Measurements from ENCODE around the gene TMEM33.
"Not testable (repeated sequence)": the region's sequence is repeated elsewhere in the genome, so short reads cannot be mapped to it uniquely, and the experiment has no call there.

The TMEM33 gene

GRCh38 chr4:41934901-41935651 is at the start of gene TMEM33:
Gene TMEM33 (plus strand): TSS chr4:41935429. CDS start chr4:41935485, 56 bp downstream.
- peak; percentile 70 for DNase-seq

- no peak for DNase-seq
Measured at GRCh38 chr4:41885456-41885855, 49.8 kb upstream of the TMEM33 start.

- DNase-seq: no peak
Measured at GRCh38 chr4:41887277-41887676, 48.0 kb upstream of the TMEM33 start.

GRCh38 chr4:41887821-41888686 is 47.2 kb upstream of the TMEM33 start:
- DNase-seq: peak; percentile 36

GRCh38 chr4:41888687-41889074 is 46.5 kb upstream of the TMEM33 start:
- DNase-seq: no peak

GRCh38 chr4:41889317-41889716 is 45.9 kb upstream of the TMEM33 start:
- DNase-seq: no peak

GRCh38 chr4:41890085-41890484 is 45.1 kb upstream of the TMEM33 start:
- DNase-seq: no peak

- no peak for DNase-seq
Measured at GRCh38 chr4:41896648-41897047, 38.6 kb upstream of the TMEM33 start.

- no peak for DNase-seq
Measured at GRCh38 chr4:41897698-41898097, 37.5 kb upstream of the TMEM33 start.

GRCh38 chr4:41909136-41909535 is 26.1 kb upstream of the TMEM33 start:
- not testable (repeated sequence) for DNase-seq

- DNase-seq: no peak
Measured at GRCh38 chr4:41912546-41912945, 22.7 kb upstream of the TMEM33 start.

- DNase-seq: no peak
Measured at GRCh38 chr4:41913509-41913908, 21.7 kb upstream of the TMEM33 start.

GRCh38 chr4:41918278-41918677 is 17.0 kb upstream of the TMEM33 start:
- no peak for DNase-seq

GRCh38 chr4:41920416-41920815 is 14.8 kb upstream of the TMEM33 start:
- DNase-seq: not testable (repeated sequence)

- DNase-seq: no peak
Measured at GRCh38 chr4:41921476-41921875, 13.8 kb upstream of the TMEM33 start.

- no peak for DNase-seq
Measured at GRCh38 chr4:41927796-41928499, 7.3 kb upstream of the TMEM33 start.

GRCh38 chr4:41930139-41930831 is 4.9 kb upstream of the TMEM33 start:
- DNase-seq: no peak

GRCh38 chr4:41932988-41933387 is 2.2 kb upstream of the TMEM33 start:
- DNase-seq: no peak

- no peak for DNase-seq
Measured at GRCh38 chr4:41933997-41934503, 1.2 kb upstream of the TMEM33 start.

- no peak for DNase-seq
Measured at GRCh38 chr4:41934514-41934900, 722 bp upstream of the TMEM33 start.

- no peak for DNase-seq
Measured at GRCh38 chr4:41935652-41936021, 408 bp downstream of the TMEM33 start.

- DNase-seq: no peak
Measured at GRCh38 chr4:41939016-41939626, 3.9 kb downstream of the TMEM33 start.

All from activated gamma-delta T cell treated with Interleukin-2 at 50 U/mL for 16 hours (primary cell).